Mucosa of descending colon (tissue), 3 donors: ENCODE data around the gene DCP2. TPM values are rescaled to one million over a fixed set of nuclear protein-coding genes. Genes with fewer than 3 reads are reported as not detected.

Experiments used
- ATAC-seq: fragments of 200-7000 bp; cut with Tn5 transposase; one replicate; pipeline ENCODE4 v1.9.1; 2020; ENCODE audit warnings: mild to moderate bottlenecking, moderate library complexity
- DNase-seq, 3 donors: peaks; one replicate each; pipeline ENCODE4 v3.0.0-alpha.2; 2020
- H3K36me3 ChIP-seq: fragments of 200-600 bp; one replicate; pipeline ENCODE4 v1.8.0; 2021; ENCODE audit warnings: low read depth, mild to moderate bottlenecking
- H3K4me1 ChIP-seq: fragments of 200-600 bp; one replicate; pipeline ENCODE4 v1.8.0; 2021; ENCODE audit warnings: low read depth, mild to moderate bottlenecking
- H3K4me3 ChIP-seq: fragments of 200-600 bp; one replicate; pipeline ENCODE4 v1.8.0; 2021; ENCODE audit warnings: mild to moderate bottlenecking
- H3K9me3 ChIP-seq: fragments of 200-600 bp; one replicate; pipeline ENCODE4 v1.8.0; 2021; ENCODE audit warnings: mild to moderate bottlenecking
- intact Hi-C, 2 donors: fragments of 100-400 bp; cut with DNase I in 1 of 2; cut with micrococcal nuclease in 1 of 2; formaldehyde crosslinking; loops; one replicate each; pipeline versions ENCODE4 v1.11.0 to v1.11.1; 2022; cut with DNase I, micrococcal nuclease
- total RNA-seq, 3 donors: library from RNA; stranded (reverse); fragmentation: NEBNext Ultra II Directional in 2 of 3; extraction: Animal tissue kit (Norgen Biotek cat#: 25700) in 2 of 3; gene quantifications; one replicate each; pipeline versions ENCODE4 v1.2.1 to v1.2.4, GENCODE V29; 2021 to 2023
- TF ChIP-seq, protein P1 (sequence below): fragments of 200-600 bp; IDR thresholded peaks from one replicate; pipeline ENCODE4 v1.8.0; 2022; ENCODE audit warnings: antibody characterized with exemption, mild to moderate bottlenecking
- donor health status: DM: no; HTN: no; CAD: no; lungs with moderate emphysema.
- donor health status: DM: no; HTN: no; CAD: no.
- donor health status: DM: no; HTN: yes; CAD: no.

DCP2 gene
- total RNA-seq, 3 donors from 2014 or later: 29.3 to 36.4 (median 35.4) TPM

DNA sequence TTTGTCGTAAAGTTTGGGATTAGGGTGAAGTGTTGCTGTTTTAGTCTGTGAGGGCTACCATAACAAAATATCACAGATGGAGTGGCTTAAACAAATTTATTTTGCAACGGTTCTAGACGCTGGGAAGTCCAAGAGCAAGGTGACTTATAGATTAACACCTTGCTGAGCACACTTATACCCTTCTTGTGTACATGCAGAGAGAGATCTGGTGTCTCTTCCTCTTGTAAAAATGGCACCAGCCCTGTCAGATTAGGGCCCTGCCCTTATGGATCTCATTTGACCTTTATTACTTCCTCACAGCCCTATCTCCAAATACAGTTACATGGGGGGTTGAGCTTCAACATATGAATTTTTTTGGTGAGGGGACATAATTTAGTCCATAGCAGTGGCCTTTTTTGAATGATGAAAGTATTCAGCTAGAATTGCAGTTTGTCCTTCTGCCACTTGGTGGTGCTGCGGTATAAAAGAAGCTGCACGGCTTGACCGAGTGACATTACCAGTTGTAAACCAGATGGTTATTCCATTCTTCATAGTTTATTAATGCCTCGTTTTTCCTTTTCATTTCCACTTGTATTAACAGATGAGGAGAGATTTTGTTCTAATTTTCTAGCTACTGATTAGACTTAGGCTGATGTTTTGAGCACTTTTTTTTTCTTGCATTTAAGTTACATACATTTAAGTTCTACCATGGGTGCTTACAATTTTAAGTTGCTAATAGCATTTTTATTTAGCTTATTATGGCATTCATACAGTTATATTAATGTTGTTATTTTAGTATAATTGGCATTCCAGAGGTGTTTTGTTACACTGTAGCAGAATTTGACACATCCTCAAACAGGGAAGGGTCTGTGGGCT, 19.4 kb downstream of the DCP2 start:
- peak in 2 of 3 donors; percentile 53 to 88 for DNase-seq
- Histone ChIP-seq H3K4me3 (no peak overlapping the region), H3K36me3 (peaks cover 1% of the 10 kb centered on the region), H3K4me1 (no peaks in the 10 kb centered on the region), H3K9me3 (no peaks in the 10 kb centered on the region)
- TF ChIP-seq, protein P1, sequence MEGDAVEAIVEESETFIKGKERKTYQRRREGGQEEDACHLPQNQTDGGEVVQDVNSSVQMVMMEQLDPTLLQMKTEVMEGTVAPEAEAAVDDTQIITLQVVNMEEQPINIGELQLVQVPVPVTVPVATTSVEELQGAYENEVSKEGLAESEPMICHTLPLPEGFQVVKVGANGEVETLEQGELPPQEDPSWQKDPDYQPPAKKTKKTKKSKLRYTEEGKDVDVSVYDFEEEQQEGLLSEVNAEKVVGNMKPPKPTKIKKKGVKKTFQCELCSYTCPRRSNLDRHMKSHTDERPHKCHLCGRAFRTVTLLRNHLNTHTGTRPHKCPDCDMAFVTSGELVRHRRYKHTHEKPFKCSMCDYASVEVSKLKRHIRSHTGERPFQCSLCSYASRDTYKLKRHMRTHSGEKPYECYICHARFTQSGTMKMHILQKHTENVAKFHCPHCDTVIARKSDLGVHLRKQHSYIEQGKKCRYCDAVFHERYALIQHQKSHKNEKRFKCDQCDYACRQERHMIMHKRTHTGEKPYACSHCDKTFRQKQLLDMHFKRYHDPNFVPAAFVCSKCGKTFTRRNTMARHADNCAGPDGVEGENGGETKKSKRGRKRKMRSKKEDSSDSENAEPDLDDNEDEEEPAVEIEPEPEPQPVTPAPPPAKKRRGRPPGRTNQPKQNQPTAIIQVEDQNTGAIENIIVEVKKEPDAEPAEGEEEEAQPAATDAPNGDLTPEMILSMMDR: peak; percentile 84
- peak; percentile 85 for ATAC-seq
- intact Hi-C loops: loop anchor here (10.0 kb wide), 2 partner anchors 519 to 609 kb away; partner anchors contain the start of gene YTHDC2 (in 1 of the 2)

DNA sequence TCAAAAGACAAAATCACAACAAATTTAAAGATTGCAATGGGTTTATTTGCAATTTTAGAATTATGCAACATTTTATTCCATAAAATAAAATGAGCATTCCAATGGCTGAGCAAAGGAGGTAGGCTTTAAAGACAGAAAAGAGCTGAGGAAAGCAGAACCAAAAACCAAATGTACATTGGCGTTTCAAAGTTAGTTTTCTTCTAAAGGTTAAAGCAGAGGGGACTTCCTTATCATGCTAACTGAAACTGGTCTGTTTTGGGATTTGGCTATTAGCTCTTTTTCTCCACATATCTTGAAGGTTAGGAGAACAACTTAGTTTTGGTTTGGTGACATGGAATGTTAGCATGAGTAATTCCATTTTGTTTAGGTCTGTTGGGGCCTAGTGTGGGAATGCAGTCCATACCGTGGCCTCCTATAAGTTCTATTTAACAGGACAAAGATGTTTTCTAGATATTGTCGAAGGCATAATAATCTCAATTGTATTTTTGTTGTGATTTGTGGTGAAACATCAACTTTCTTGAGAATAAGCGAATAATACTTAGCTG, 20.3 kb downstream of the DCP2 start:
- no peak overlapping the region for H3K4me3 ChIP-seq
- TF ChIP-seq, protein P1: no peak
- no peaks in the 10 kb centered on the region for H3K9me3 ChIP-seq
- peaks cover 7% of the 10 kb centered on the region for H3K36me3 ChIP-seq
- DNase-seq: no peak
- no peaks in the 10 kb centered on the region for H3K4me1 ChIP-seq
- intact Hi-C loops: loop anchor here (10.0 kb wide), 2 partner anchors 518 to 608 kb away; partner anchors contain the start of gene YTHDC2 (in 1 of the 2)
- no peak for ATAC-seq

DNA sequence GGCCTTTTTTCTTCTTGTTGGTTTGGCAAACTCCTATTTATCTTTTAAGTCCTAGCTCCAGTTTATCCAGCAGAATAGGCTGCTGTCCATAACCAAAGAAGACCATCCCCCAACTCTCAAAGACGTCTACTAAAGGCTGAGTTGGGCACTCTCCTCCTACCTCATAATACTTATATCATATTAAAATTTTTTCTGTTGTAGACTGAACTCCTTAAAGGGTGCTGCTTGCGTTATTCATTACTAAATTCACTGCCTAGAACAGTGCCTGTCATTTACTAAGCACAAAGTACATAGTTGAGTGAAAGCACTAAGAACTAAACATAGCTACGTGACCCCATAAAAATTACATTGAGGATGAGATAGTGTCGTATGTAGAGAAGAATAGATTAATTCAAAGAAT, 21.7 kb downstream of the DCP2 start:
- intact Hi-C loops: loop anchor here (10.0 kb wide), 2 partner anchors 517 to 607 kb away; partner anchors contain the start of gene YTHDC2 (in 1 of the 2)
- H3K4me1 ChIP-seq: no peaks in the 10 kb centered on the region
- H3K9me3 ChIP-seq: no peaks in the 10 kb centered on the region
- peaks cover 7% of the 10 kb centered on the region for H3K36me3 ChIP-seq
- ATAC-seq: no peak
- DNase-seq: no peak
- H3K4me3 ChIP-seq: no peak overlapping the region
- TF ChIP-seq, protein P1: no peak

DNA sequence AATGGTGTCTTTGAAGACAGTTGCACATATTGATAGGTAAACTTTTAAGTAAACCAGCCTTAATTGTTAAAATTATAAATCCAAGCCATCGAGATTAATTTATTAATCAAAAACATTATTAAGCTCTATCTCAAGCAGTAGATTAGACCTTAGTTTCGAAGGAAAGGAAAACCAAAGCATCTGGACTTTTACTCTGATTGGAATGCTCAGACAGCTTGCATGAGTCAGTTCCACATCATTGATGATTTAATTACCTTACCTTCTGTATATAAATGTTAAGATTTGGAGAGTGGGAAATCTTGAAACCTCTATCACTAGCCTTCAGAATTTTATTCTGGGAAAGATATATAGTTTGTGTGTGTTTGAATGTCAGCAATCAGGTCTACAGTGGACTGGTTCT, 23.9 kb downstream of the DCP2 start:
- TF ChIP-seq, protein P1: no peak

DNA sequence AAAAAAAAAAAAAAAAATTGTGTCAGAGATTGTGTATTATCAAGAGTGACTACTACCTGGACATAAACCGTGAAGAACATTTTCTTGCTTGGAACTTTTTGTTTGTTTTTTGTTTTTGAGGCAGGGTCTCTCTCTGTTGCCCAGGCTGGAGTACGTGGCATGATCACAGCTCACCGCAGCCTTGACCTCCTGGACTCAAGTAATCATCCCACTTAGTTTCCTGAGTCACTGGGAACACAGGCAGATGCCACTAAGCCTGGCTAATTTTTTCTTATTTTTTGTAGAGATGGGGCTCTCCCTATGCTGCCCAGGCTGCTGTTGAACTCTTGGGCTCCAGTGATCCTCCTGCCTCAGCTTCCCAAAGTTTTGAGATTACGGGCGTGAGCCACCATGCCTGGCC, 25.8 kb downstream of the DCP2 start:
- peaks cover 7% of the 10 kb centered on the region for H3K36me3 ChIP-seq

More for the DNA sequence above, 23.9 kb downstream of the DCP2 start:
- peaks cover 7% of the 10 kb centered on the region for H3K36me3 ChIP-seq
- H3K4me3 ChIP-seq: no peak overlapping the region
- ATAC-seq (no peak), DNase-seq (no peak)
- no peaks in the 10 kb centered on the region for H3K4me1 ChIP-seq
- intact Hi-C loops: no loop called here
- no peaks in the 10 kb centered on the region for H3K9me3 ChIP-seq

More for the DNA sequence above, 25.8 kb downstream of the DCP2 start:
- TF ChIP-seq, protein P1: no peak
- ATAC-seq (no peak), DNase-seq (no peak)
- intact Hi-C loops: no loop called here
- no peak overlapping the region for H3K4me3 ChIP-seq
- H3K9me3 ChIP-seq: no peaks in the 10 kb centered on the region
- H3K4me1 ChIP-seq: no peaks in the 10 kb centered on the region
